Endothelial cell (in vitro differentiated cells): ENCODE measurements around the gene INO80E. TPM values are rescaled to one million over a fixed set of nuclear protein-coding genes. Genes with fewer than 3 reads are reported as not detected.
A peak's percentile ranks its signal among the peaks of the same experiment; 100 is the strongest.
"Not testable (repeated sequence)": the region's sequence is repeated elsewhere in the genome, so short reads cannot be mapped to it uniquely, and the experiment has no call there.

Experiments
- DNase-seq: peaks from one replicate; pipeline ENCODE4 v3.0.0; 2021; ENCODE audit warnings: low spot score
- H3K27ac Mint-ChIP-seq: one replicate; pipeline ENCODE4 v1.8.0; 2021; ENCODE audit warnings: mixed read lengths, inconsistent platforms; ENCODE audit not compliant: unreplicated experiment
- H3K27me3 Mint-ChIP-seq: one replicate; pipeline ENCODE4 v1.8.0; 2021; ENCODE audit warnings: mild to moderate bottlenecking, moderate library complexity, mixed read lengths, inconsistent platforms; ENCODE audit not compliant: unreplicated experiment
- H3K36me3 Mint-ChIP-seq: one replicate; pipeline ENCODE4 v1.8.0; 2021; ENCODE audit warnings: mild to moderate bottlenecking, low read depth, mixed read lengths, inconsistent platforms; ENCODE audit not compliant: unreplicated experiment
- H3K4me1 Mint-ChIP-seq: one replicate; pipeline ENCODE4 v1.8.0; 2021; ENCODE audit warnings: mild to moderate bottlenecking, mixed read lengths, inconsistent platforms; ENCODE audit not compliant: unreplicated experiment
- H3K4me3 Mint-ChIP-seq: one replicate; pipeline ENCODE4 v1.8.0; 2021; ENCODE audit warnings: mild to moderate bottlenecking, mixed read lengths, inconsistent platforms; ENCODE audit not compliant: unreplicated experiment
- H3K9me3 Mint-ChIP-seq: one replicate; pipeline ENCODE4 v1.8.0; 2021; ENCODE audit warnings: mixed read lengths, inconsistent platforms; ENCODE audit not compliant: unreplicated experiment
- CTCF ChIP-seq: fragments of 200-600 bp; sonication (generic); IDR thresholded peaks from one replicate; pipeline ENCODE4 v1.5.0; 2021; ENCODE audit warnings: antibody characterized with exemption; ENCODE audit not compliant: unreplicated experiment
- total RNA-seq: library from RNA; stranded (reverse); fragmentation: NEBNext Ultra II Directional; extraction: Animal tissue kit (Norgen Biotek cat#: 25700); gene quantifications from one replicate; pipeline ENCODE4 v1.2.1, GENCODE V29; 2021; ENCODE audit not compliant: unreplicated experiment

INO80E gene
- total RNA-seq, 1 donor from 2014 or later, result 94.4 TPM

- no peak for TF ChIP-seq CTCF
- Mint-ChIP-seq H3K27me3 (peaks cover 16% of the 10 kb centered on the region), H3K4me3 (no peak overlapping the region), H3K27ac (no peak overlapping the region), H3K4me1 (peaks cover 11% of the 10 kb centered on the region), H3K9me3 (no peaks in the 10 kb centered on the region), H3K36me3 (peaks cover 3% of the 10 kb centered on the region)
- DNase-seq, result no peak
Observed at GRCh38 chr16:30031477-30031918, 35.5 kb downstream of the INO80E start.

DNA sequence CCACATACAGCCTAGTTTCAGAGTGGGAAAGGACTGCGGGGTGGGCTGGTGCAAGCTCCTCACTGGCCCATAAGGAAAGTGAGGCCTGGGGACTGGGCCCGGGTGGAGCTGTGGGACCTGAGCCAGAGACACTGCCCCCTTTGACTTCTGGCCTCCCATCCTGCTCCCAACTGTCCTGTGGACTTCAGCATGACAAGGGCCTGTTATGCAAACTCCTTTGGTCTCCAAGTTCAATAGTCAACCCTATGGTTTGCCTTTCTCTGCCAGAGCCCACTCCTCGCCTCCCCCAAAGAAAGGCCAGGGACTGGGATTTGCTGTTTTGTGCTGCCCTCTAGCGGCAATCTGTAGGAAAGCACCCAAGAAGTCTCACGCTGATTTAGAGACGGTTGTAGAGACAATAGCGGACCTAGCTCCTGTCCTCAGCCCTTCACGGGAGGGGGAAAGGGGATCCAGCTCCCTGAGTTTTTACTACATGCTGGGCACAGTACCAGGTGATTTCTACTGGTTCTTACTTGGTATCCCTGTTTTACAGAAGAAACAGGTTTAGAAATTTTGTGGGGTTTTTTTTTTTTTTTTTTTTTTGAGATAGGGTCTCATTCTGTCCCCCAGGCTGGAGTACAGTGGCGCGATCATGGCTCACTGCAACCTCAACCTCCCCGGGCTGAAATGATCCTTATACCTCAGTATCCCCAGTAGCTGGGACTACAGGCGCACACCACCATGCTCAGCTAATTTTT is 36.2 kb downstream of the INO80E start:
- Mint-ChIP-seq H3K4me3 (peak overlapping the region; percentile 18), H3K36me3 (peaks cover 3% of the 10 kb centered on the region), H3K4me1 (peaks cover 11% of the 10 kb centered on the region), H3K27ac (no peak overlapping the region), H3K27me3 (peaks cover 16% of the 10 kb centered on the region), H3K9me3 (no peaks in the 10 kb centered on the region)
- TF ChIP-seq CTCF, result peak; percentile 90
- peak; percentile 75 for DNase-seq

DNA sequence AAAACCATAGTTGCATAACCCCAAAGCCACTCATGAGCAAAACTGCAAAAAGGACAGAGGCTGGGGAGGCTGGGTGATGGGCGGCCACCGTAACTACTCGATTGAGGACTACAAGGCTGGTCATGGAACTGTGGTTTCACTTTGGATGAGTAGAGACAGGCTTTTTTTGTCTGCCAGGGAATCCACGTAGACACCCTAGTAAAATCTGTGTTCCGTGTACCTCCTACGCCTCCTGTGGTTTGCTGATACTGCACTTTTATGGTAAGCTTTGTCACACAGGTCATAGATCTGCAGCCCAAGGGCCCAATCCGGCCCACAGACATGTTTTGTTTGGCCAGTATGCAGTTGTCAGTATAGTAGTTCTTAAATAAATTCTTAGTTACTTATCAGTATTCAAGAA is 37.2 kb downstream of the INO80E start:
- no peaks in the 10 kb centered on the region for H3K9me3 Mint-ChIP-seq
- H3K4me1 Mint-ChIP-seq, result peaks cover 11% of the 10 kb centered on the region
- H3K27me3 Mint-ChIP-seq, result peaks cover 11% of the 10 kb centered on the region
- no peak for TF ChIP-seq CTCF
- H3K4me3 Mint-ChIP-seq, result no peak overlapping the region
- H3K27ac Mint-ChIP-seq, result no peak overlapping the region
- no peak for DNase-seq
- no peaks in the 10 kb centered on the region for H3K36me3 Mint-ChIP-seq

GRCh38 chr16:30040221-30040620 is 44.2 kb downstream of the INO80E start:
- no peak overlapping the region for H3K27ac Mint-ChIP-seq
- H3K36me3 Mint-ChIP-seq, result peaks cover 1% of the 10 kb centered on the region
- H3K4me3 Mint-ChIP-seq, result no peak overlapping the region
- no peaks in the 10 kb centered on the region for H3K4me1 Mint-ChIP-seq
- peaks cover 3% of the 10 kb centered on the region for H3K27me3 Mint-ChIP-seq
- H3K9me3 Mint-ChIP-seq, result no peaks in the 10 kb centered on the region
- no peak for TF ChIP-seq CTCF
- DNase-seq, result no peak

- H3K4me1 Mint-ChIP-seq, H3K36me3 Mint-ChIP-seq, H3K27me3 Mint-ChIP-seq, H3K9me3 Mint-ChIP-seq, H3K4me3 Mint-ChIP-seq, DNase-seq, H3K27ac Mint-ChIP-seq: not testable (repeated sequence)
Observed at GRCh38 chr16:30040690-30041089, 44.6 kb downstream of the INO80E start.
